Left lung (tissue), 10 donors: ENCODE data around the gene ZNF780B. TPM values are rescaled to one million over a fixed set of nuclear protein-coding genes. Genes with fewer than 3 reads are reported as not detected.

Experiments used
- ATAC-seq: fragments of 200-7000 bp; cut with Tn5 transposase; one replicate; pipeline ENCODE4 v1.9.1; 2020; ENCODE audit warnings: moderate library complexity
- DNase-seq, 4 donors: peaks; one replicate each; pipeline ENCODE4 v3.0.0-alpha.2; 2013 to 2020
- H3K27ac ChIP-seq, 2 donors: fragments of 200-600 bp; sonication (generic) in 1 of 2; one replicate each; pipeline versions ENCODE4 v1.5.0 to v1.8.0; 2020 to 2021
- H3K27me3 ChIP-seq, 2 donors: fragments of 200-600 bp; sonication (generic) in 1 of 2; one replicate each; pipeline versions ENCODE4 v1.5.0 to v1.8.0; 2020 to 2021
- H3K36me3 ChIP-seq, 2 donors: fragments of 200-600 bp; sonication (generic) in 1 of 2; one replicate each; pipeline versions ENCODE4 v1.5.0 to v1.8.0; 2020 to 2021
- H3K4me1 ChIP-seq, 2 donors: fragments of 200-600 bp; one replicate each; pipeline ENCODE4 v1.8.0; 2021
- H3K4me3 ChIP-seq, 2 donors: fragments of 200-600 bp; sonication (generic) in 1 of 2; one replicate each; pipeline versions ENCODE4 v1.5.0 to v1.8.0; 2020 to 2021; ENCODE audit warnings: mild to moderate bottlenecking in 1 of 2
- H3K9me3 ChIP-seq, 2 donors: fragments of 200-600 bp; sonication (generic) in 1 of 2; one replicate each; pipeline versions ENCODE4 v1.5.0 to v1.8.0; 2020 to 2021
- intact Hi-C, 2 donors: fragments of 100-400 bp; cut with DNase I; formaldehyde crosslinking; loops; one replicate each; pipeline versions ENCODE4 v1.11.2 to v1.14.2; 2022
- polyA plus RNA-seq, 6 donors: library from polyadenylated mRNA; unstranded; fragments of 120-200 nt; gene quantifications; one replicate each; pipeline ENCODE4 v1.2.1, GENCODE V29; 2013; ENCODE audit not compliant: insufficient read length in 6 of 6
- total RNA-seq, 2 donors: library from RNA; stranded (reverse); fragmentation: NEBNext Ultra II Directional; extraction: Animal tissue kit (Norgen Biotek cat#: 25700); gene quantifications; one replicate each; pipeline ENCODE4 v1.2.1, GENCODE V29; 2021
- TF ChIP-seq, protein P1 (sequence below), 2 donors: fragments of 200-600 bp; sonication (generic) in 1 of 2; IDR thresholded peaks; one replicate each; pipeline versions ENCODE4 v1.5.0 to v1.8.0; 2021; ENCODE audit warnings: antibody characterized with exemption in 2 of 2
- donor health status: DM: no; HTN: yes; CAD: no.
- donor health status: DM: no; HTN: no; CAD: no.

Gene ZNF780B
- total and polyA plus RNA-seq, 8 donors = 17.0 to 41.3 (median 31.5) TPM

DNA sequence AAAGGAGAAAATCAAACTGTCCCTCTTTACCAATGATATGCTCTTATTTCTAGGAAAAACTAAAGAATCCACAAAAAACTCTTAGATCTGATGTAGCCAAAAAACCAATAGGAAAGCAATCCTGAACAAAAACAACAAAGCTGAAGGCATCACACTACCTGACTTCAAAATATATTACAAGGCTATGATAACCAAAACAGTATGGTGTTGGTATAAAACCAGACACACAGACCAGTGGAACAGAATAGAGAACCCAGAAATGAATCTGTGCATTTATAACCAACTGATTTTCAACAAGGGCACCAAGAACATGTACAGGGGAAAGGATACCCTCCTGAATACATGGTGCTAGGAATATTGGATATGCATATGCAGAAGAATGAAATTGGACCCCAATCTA is 68.9 kb downstream of the ZNF780B start:
- Histone ChIP-seq H3K27me3 (no peaks in the 10 kb centered on the region), H3K36me3 (peaks cover 4 to 22% of the 10 kb centered on the region in 2 donors), H3K9me3 (peaks cover 0 to 39% of the 10 kb centered on the region in 2 donors), H3K27ac (no peak overlapping the region), H3K4me3 (no peak overlapping the region), H3K4me1 (no peaks in the 10 kb centered on the region)
- no peak for DNase-seq
- intact Hi-C loops = no loop called here
- no peak for ATAC-seq
- TF ChIP-seq, protein P1, sequence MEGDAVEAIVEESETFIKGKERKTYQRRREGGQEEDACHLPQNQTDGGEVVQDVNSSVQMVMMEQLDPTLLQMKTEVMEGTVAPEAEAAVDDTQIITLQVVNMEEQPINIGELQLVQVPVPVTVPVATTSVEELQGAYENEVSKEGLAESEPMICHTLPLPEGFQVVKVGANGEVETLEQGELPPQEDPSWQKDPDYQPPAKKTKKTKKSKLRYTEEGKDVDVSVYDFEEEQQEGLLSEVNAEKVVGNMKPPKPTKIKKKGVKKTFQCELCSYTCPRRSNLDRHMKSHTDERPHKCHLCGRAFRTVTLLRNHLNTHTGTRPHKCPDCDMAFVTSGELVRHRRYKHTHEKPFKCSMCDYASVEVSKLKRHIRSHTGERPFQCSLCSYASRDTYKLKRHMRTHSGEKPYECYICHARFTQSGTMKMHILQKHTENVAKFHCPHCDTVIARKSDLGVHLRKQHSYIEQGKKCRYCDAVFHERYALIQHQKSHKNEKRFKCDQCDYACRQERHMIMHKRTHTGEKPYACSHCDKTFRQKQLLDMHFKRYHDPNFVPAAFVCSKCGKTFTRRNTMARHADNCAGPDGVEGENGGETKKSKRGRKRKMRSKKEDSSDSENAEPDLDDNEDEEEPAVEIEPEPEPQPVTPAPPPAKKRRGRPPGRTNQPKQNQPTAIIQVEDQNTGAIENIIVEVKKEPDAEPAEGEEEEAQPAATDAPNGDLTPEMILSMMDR (IDR thresholded peaks at IDR 0.05) = no peak

DNA sequence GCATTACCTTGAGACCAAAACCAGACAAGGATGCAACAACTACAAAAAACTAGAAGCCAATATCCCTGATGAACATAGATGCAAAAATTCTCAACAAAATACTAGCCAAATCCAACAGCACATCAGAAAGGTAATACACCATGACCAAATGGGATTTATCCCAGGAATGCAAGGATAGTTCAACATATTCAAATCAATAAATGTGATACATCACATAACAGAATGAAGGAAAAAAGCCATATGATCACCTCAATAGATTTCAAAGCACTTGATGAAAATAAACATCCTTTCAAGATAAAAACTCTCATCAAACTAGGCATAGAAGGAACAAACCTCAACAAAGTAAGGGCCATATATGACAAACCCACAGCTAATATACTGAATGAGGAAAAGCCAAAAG is 69.4 kb downstream of the ZNF780B start:
- H3K4me1 ChIP-seq = no peaks in the 10 kb centered on the region
- ATAC-seq = no peak
- peaks cover 4 to 27% of the 10 kb centered on the region in 2 donors for H3K36me3 ChIP-seq
- intact Hi-C loops = no loop called here
- DNase-seq = no peak
- no peak overlapping the region for H3K27ac ChIP-seq
- no peak overlapping the region for H3K4me3 ChIP-seq
- H3K27me3 ChIP-seq = no peaks in the 10 kb centered on the region
- peaks cover 0 to 39% of the 10 kb centered on the region in 2 donors for H3K9me3 ChIP-seq
- TF ChIP-seq, protein P1 (IDR thresholded peaks at IDR 0.05) = no peak

DNA sequence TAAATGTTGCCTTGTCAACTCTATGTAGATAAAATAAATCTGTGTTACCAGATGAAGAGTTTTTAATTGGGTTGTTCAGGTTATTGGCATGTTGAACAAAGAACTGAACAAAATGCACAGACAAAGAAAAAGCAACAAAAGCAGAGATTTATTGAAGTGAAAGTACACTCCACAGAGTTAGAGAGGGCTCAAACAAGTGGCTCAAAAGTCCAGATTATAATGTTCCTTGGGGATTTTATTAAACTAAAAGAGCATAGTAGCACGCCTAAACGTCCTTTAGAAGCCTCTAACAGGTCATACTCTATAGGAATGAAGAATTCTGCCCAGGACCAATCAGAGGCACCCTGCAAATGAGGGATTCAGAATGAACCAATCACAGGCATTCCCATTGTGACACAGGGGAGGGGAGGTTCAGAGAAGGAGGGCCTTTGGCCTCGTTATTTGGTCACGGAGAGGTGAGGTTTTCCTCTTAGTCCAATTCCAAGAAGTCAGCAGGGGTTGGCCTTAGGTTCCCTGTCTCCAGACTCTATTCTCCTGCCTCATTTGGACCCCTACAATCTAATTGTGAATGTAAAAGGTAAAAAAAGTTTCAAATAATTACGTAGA is 72.2 kb downstream of the ZNF780B start:
- no peak overlapping the region for H3K4me3 ChIP-seq
- H3K9me3 ChIP-seq = peaks cover 0 to 39% of the 10 kb centered on the region in 2 donors
- H3K27me3 ChIP-seq = no peaks in the 10 kb centered on the region
- no peaks in the 10 kb centered on the region for H3K4me1 ChIP-seq
- TF ChIP-seq, protein P1 (IDR thresholded peaks at IDR 0.05) = no peak
- intact Hi-C loops = no loop called here
- ATAC-seq (no peak), DNase-seq (no peak)
- peaks cover 4 to 56% of the 10 kb centered on the region in 2 donors for H3K36me3 ChIP-seq
- no peak overlapping the region for H3K27ac ChIP-seq

DNA sequence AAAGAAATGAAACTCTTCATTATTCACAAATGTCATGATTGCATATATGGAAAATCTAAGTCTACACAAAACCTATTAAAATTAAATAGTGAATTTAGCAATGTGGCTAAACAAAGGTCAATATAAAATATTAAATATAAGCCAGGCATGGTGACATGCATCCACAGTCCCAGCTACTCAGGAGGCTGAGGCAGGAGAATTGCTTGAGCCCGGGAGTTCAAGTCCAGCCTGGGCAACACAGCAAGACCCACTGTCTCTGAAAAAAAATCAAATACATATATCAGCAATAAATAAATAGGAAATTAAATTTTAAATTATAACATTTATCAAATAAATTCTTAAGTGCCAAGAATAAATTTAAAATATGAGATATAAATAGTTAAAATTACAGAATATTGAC is 73.1 kb downstream of the ZNF780B start:
- Histone ChIP-seq H3K4me3 (no peak overlapping the region), H3K4me1 (no peaks in the 10 kb centered on the region), H3K36me3 (peaks cover 0 to 65% of the 10 kb centered on the region in 2 donors), H3K27ac (no peak overlapping the region), H3K27me3 (no peaks in the 10 kb centered on the region), H3K9me3 (peaks cover 0 to 39% of the 10 kb centered on the region in 2 donors)
- no peak for DNase-seq
- intact Hi-C loops = no loop called here
- TF ChIP-seq, protein P1 (IDR thresholded peaks at IDR 0.05) = no peak
- ATAC-seq = no peak

Other genes with a start within 250 kb of the ZNF780B start
- gene DYRK1B, start 222.1 kb downstream of the ZNF780B start, total RNA-seq = 10 to 100 TPM; 13.6 to 25.0 TPM
- 10 to 100 TPM; 22.1 to 32.4 (median 28.6) TPM for gene DYRK1B, start 222.1 kb downstream of the ZNF780B start, polyA plus RNA-seq
- gene FBL, start 209.9 kb downstream of the ZNF780B start, total RNA-seq = 100 to 1,000 TPM in 1 of 2 donors, 10 to 100 TPM in 1; 82.5 to 153 TPM
- 100 to 1,000 TPM; 324 to 375 (median 357) TPM for gene FBL, start 209.9 kb downstream of the ZNF780B start, polyA plus RNA-seq
- 10 to 100 TPM; 11.1 to 14.8 TPM for gene FCGBP, start 121.6 kb downstream of the ZNF780B start, total RNA-seq
- gene FCGBP, start 121.6 kb downstream of the ZNF780B start, polyA plus RNA-seq = 10 to 100 TPM in 4 of 6 donors, 1 to 10 TPM in 2; 4.4 to 19.7 (median 11.9) TPM
- 10 to 100 TPM; 59.8 to 94.9 TPM for gene PSMC4, start 85.1 kb downstream of the ZNF780B start, total RNA-seq
- gene PSMC4, start 85.1 kb downstream of the ZNF780B start, polyA plus RNA-seq = 10 to 100 TPM; 52.3 to 73.3 (median 61.1) TPM
- gene ZNF546, start 59.2 kb downstream of the ZNF780B start, total RNA-seq = 1 to 10 TPM; 5.1 to 5.4 TPM
- 10 to 100 TPM in 2 of 6 donors, 1 to 10 TPM in 4; 7.5 to 10.7 (median 9.6) TPM for gene ZNF546, start 59.2 kb downstream of the ZNF780B start, polyA plus RNA-seq
- gene ZNF780A, start 34.7 kb upstream of the ZNF780B start, total RNA-seq = 10 to 100 TPM; 20.4 to 21.2 TPM
- 10 to 100 TPM; 14.7 to 19.4 (median 18.1) TPM for gene ZNF780A, start 34.7 kb upstream of the ZNF780B start, polyA plus RNA-seq
- gene MAP3K10, start 135.2 kb upstream of the ZNF780B start, total RNA-seq = 10 to 100 TPM; 14.5 to 16.3 TPM
- gene MAP3K10, start 135.2 kb upstream of the ZNF780B start, polyA plus RNA-seq = 10 to 100 TPM; 12.9 to 17.2 (median 15.0) TPM
- gene TTC9B, start 162.2 kb upstream of the ZNF780B start, total RNA-seq = not detected
- under 1 TPM; 0.11 to 0.20 (median 0.15) TPM for gene TTC9B, start 162.2 kb upstream of the ZNF780B start, polyA plus RNA-seq
- under 1 TPM in 1 of 2 donors, not detected in 1; 0.15 TPM for gene CCNP, start 170.5 kb upstream of the ZNF780B start, total RNA-seq
- gene CCNP, start 170.5 kb upstream of the ZNF780B start, polyA plus RNA-seq = under 1 TPM; 0.37 to 0.98 (median 0.60) TPM
- gene AKT2, start 229.1 kb upstream of the ZNF780B start, total RNA-seq = 100 to 1,000 TPM; 102 to 116 TPM
- gene AKT2, start 229.1 kb upstream of the ZNF780B start, polyA plus RNA-seq = 100 to 1,000 TPM; 148 to 182 (median 174) TPM